WERI-Rb-1 (cell line): ENCODE results near the gene NTF3.

Experiments used
- DNase-seq: peaks from one replicate; pipeline ENCODE4 v3.0.0-alpha.2; 2020
- H3K27ac ChIP-seq: fragments of 250-450 bp; sonication (Bioruptor Pico); 2 replicates; pipeline ENCODE4 v1.5.1; 2020; ENCODE audit warnings: mild to moderate bottlenecking, moderate library complexity
- H3K27me3 ChIP-seq: fragments of 250-450 bp; sonication (Bioruptor Pico); 2 replicates; pipeline ENCODE4 v1.5.1; 2021; ENCODE audit warnings: mild to moderate bottlenecking, low read depth, moderate library complexity; ENCODE audit not compliant: insufficient read depth, severe bottlenecking
- H3K36me3 ChIP-seq: fragments of 250-450 bp; sonication (Bioruptor Pico); 2 replicates; pipeline ENCODE4 v1.5.1; 2020; ENCODE audit warnings: mild to moderate bottlenecking, moderate library complexity
- H3K4me3 ChIP-seq: 2 replicates; pipeline ENCODE4 v1.5.1; 2011; ENCODE audit warnings: low read depth, mild to moderate bottlenecking, control low read depth, low read length
- H3K9me3 ChIP-seq: fragments of 250-450 bp; sonication (Bioruptor Pico); 2 replicates; pipeline ENCODE4 v1.5.1; 2021; ENCODE audit warnings: mild to moderate bottlenecking, moderate library complexity; ENCODE audit not compliant: severe bottlenecking
- CTCF ChIP-seq: IDR thresholded peaks from 2 replicates; pipeline ENCODE4 v1.5.1; 2011; ENCODE audit warnings: low read depth, mild to moderate bottlenecking, control low read depth, inconsistent platforms, low read length

NTF3 gene

GRCh38 chr12:5509557-5509956, 77.6 kb downstream of the NTF3 start:
- H3K36me3 ChIP-seq, result no peaks in the 10 kb centered on the region
- H3K27me3 ChIP-seq, result no peaks in the 10 kb centered on the region
- DNase-seq, result no peak
- H3K27ac ChIP-seq, result no peak overlapping the region
- no peak for TF ChIP-seq CTCF
- no peak overlapping the region for H3K4me3 ChIP-seq
- no peaks in the 10 kb centered on the region for H3K9me3 ChIP-seq

- Histone ChIP-seq H3K27ac (no peak overlapping the region), H3K27me3 (no peaks in the 10 kb centered on the region), H3K4me3 (no peak overlapping the region), H3K36me3 (no peaks in the 10 kb centered on the region), H3K9me3 (no peaks in the 10 kb centered on the region)
- TF ChIP-seq CTCF, result no peak
- DNase-seq, result no peak
Measured at GRCh38 chr12:5510251-5510805, 78.4 kb downstream of the NTF3 start.

GRCh38 chr12:5511256-5511643, 79.3 kb downstream of the NTF3 start:
- no peak overlapping the region for H3K27ac ChIP-seq
- H3K4me3 ChIP-seq, result no peak overlapping the region
- no peaks in the 10 kb centered on the region for H3K9me3 ChIP-seq
- TF ChIP-seq CTCF, result no peak
- no peaks in the 10 kb centered on the region for H3K27me3 ChIP-seq
- no peak for DNase-seq
- no peaks in the 10 kb centered on the region for H3K36me3 ChIP-seq

- Histone ChIP-seq H3K36me3 (no peaks in the 10 kb centered on the region), H3K4me3 (no peak overlapping the region), H3K27me3 (no peaks in the 10 kb centered on the region), H3K27ac (no peak overlapping the region), H3K9me3 (no peaks in the 10 kb centered on the region)
- no peak for DNase-seq
- no peak for TF ChIP-seq CTCF
Measured at GRCh38 chr12:5511644-5512600, 80.0 kb downstream of the NTF3 start.

GRCh38 chr12:5512601-5512970, 80.7 kb downstream of the NTF3 start:
- no peak for TF ChIP-seq CTCF
- no peak for DNase-seq
- no peaks in the 10 kb centered on the region for H3K9me3 ChIP-seq
- no peaks in the 10 kb centered on the region for H3K27me3 ChIP-seq
- H3K27ac ChIP-seq, result no peak overlapping the region
- no peak overlapping the region for H3K4me3 ChIP-seq
- no peaks in the 10 kb centered on the region for H3K36me3 ChIP-seq

- Histone ChIP-seq H3K27me3 (no peaks in the 10 kb centered on the region), H3K9me3 (no peaks in the 10 kb centered on the region), H3K36me3 (no peaks in the 10 kb centered on the region), H3K4me3 (no peak overlapping the region), H3K27ac (no peak overlapping the region)
- TF ChIP-seq CTCF, result no peak
- DNase-seq, result no peak
Measured at GRCh38 chr12:5513406-5513805, 81.5 kb downstream of the NTF3 start.
